ENCODE data around the gene ZBTB32. TPM values are rescaled to one million over a fixed set of nuclear protein-coding genes. Genes with fewer than 3 reads are reported as not detected.

Gene ZBTB32
- total RNA-seq, 1 experiment from 2014 or later: 0.13 TPM

DNA sequence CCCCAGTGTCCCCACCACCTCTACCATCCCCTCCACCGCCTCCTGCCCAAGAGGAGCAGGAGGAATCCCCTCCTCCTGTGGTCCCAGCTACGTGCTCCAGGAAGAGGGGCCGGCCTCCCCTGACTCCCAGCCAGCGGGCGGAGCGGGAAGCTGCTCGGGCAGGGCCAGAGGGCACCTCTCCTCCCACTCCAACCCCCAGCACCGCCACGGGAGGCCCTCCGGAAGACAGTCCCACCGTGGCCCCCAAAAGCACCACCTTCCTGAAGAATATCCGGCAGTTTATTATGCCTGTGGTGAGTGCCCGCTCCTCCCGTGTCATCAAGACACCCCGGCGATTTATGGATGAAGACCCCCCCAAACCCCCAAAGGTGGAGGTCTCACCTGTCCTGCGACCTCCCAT is 16.3 kb downstream of the ZBTB32 start:
- Histone ChIP-seq H4K5ac (ENCODE audit: insufficient read length, low read depth, low read length) (no peak overlapping the region), H2BK15ac (ENCODE audit: low read depth, low read length) (no peak overlapping the region), H2BK12ac (ENCODE audit: insufficient read length, low read depth, low read length) (no peak overlapping the region), H3K4ac (ENCODE audit: low read depth, low read length) (no peak overlapping the region), H3K9ac (ENCODE audit: extremely low read depth, insufficient read length, low read length) (no peak overlapping the region), H3K14ac (ENCODE audit: insufficient read depth, low read length) (no peak overlapping the region), H2BK5ac (ENCODE audit: insufficient read length, low read length) (no peak overlapping the region), H3K23ac (ENCODE audit: insufficient read length, low read depth, low read length) (no peak overlapping the region), H3K4me2 (ENCODE audit: insufficient read depth, insufficient read length, low read length) (no peak overlapping the region), H3K4me1 (ENCODE audit: insufficient read depth, low read length) (no peaks in the 10 kb centered on the region), H3K23me2 (ENCODE audit: insufficient read length, low read depth, low read length, poor library complexity, severe bottlenecking) (peaks cover 14% of the 10 kb centered on the region), H4K8ac (replicated peaks; ENCODE audit: insufficient read length, low read depth, low read length) (no peak overlapping the region), H2BK120ac (ENCODE audit: low read depth, low read length, poor library complexity, severe bottlenecking) (no peak overlapping the region), H2AK5ac (ENCODE audit: insufficient read length, low read length) (no peak overlapping the region), H3K27me3 (ENCODE audit: insufficient read depth, low read length) (no peaks in the 10 kb centered on the region), H2BK20ac (ENCODE audit: low read depth, low read length, poor library complexity, severe bottlenecking) (no peak overlapping the region), H3K9me3 (ENCODE audit: control insufficient read depth, low read depth, low read length) (no peaks in the 10 kb centered on the region), H3T11ph (ENCODE audit: low read length) (no peak overlapping the region), H3K27ac (ENCODE audit: insufficient read length, low read depth, low read length) (no peak overlapping the region), H3K18ac (ENCODE audit: insufficient read length, low read depth, low read length) (no peak overlapping the region), H3K56ac (ENCODE audit: insufficient read length, low read depth, low read length) (no peak overlapping the region), H2AFZ (ENCODE audit: low read length) (no peak overlapping the region), H3K79me2 (ENCODE audit: insufficient read depth, low read length) (peaks cover 11% of the 10 kb centered on the region; the same call in 1 of the 2 replicates), H4K20me1 (ENCODE audit: control insufficient read depth, insufficient read depth, insufficient read length) (peaks cover 6% of the 10 kb centered on the region), H3K79me1 (ENCODE audit: insufficient read depth, low read depth, low read length, poor library complexity, severe bottlenecking) (no peaks in the 10 kb centered on the region), H4K91ac (ENCODE audit: insufficient read length, low read depth, low read length) (no peak overlapping the region)
- Mint-ChIP-seq H3K27ac (no peak overlapping the region), H3K4me1 (peaks cover 16 to 17% of the 10 kb centered on the region in 2 experiments), H3K9me3 (no peaks in the 10 kb centered on the region; a peak in 1 of 5 replicates), H3K36me3 (ENCODE audit: insufficient read depth in 1 of 3, low read depth in 3 of 3) (peaks cover 33 to 54% (median 54%) of the 10 kb centered on the region in 3 experiments; a peak in 6 of 7 replicates), H3K27me3 (ENCODE audit: low read depth) (no peaks in the 10 kb centered on the region; the same call in 1 of the 2 replicates), H3K4me3 (no peak overlapping the region)
- TF ChIP-seq, protein P1, sequence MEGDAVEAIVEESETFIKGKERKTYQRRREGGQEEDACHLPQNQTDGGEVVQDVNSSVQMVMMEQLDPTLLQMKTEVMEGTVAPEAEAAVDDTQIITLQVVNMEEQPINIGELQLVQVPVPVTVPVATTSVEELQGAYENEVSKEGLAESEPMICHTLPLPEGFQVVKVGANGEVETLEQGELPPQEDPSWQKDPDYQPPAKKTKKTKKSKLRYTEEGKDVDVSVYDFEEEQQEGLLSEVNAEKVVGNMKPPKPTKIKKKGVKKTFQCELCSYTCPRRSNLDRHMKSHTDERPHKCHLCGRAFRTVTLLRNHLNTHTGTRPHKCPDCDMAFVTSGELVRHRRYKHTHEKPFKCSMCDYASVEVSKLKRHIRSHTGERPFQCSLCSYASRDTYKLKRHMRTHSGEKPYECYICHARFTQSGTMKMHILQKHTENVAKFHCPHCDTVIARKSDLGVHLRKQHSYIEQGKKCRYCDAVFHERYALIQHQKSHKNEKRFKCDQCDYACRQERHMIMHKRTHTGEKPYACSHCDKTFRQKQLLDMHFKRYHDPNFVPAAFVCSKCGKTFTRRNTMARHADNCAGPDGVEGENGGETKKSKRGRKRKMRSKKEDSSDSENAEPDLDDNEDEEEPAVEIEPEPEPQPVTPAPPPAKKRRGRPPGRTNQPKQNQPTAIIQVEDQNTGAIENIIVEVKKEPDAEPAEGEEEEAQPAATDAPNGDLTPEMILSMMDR (conservative IDR thresholded peaks at IDR 0.05): no peak
- WGBS (ENCODE audit: extremely low coverage, insufficient read length, low lambda C conversion rate): no CpG with 5 or more reads among the region's 17 CpGs
- no peak for DNase-seq

All from H9 (cell line).